GM12878 (cell line): ENCODE results near the gene ZNF566. TPM values are rescaled to one million over a fixed set of nuclear protein-coding genes. Genes with fewer than 3 reads are reported as not detected.

Experiments used
- CHD1 ChIP-seq: IDR thresholded peaks from 2 replicates; pipeline ENCODE4 v1.6.1; 2012; ENCODE audit warnings: low read depth, low read length, improper control_type of control experiment
- CREB1 ChIP-seq: IDR thresholded peaks from 2 replicates; pipeline ENCODE4 v1.6.1; 2012; ENCODE audit warnings: low read depth, mild to moderate bottlenecking, inconsistent platforms
- DPF2 ChIP-seq: fragments of 450-650 bp; IDR thresholded peaks from 2 replicates; pipeline ENCODE4 v1.6.1; 2017; ENCODE audit warnings: mild to moderate bottlenecking
- KLF5 ChIP-seq: fragments of 450-650 bp; IDR thresholded peaks from 2 replicates; pipeline ENCODE4 v1.6.1; 2014; ENCODE audit warnings: mild to moderate bottlenecking; ENCODE audit not compliant: partially characterized antibody
- MAX ChIP-seq: IDR thresholded peaks from 2 replicates; pipeline ENCODE4 v1.6.1; 2012; ENCODE audit warnings: low read depth, low read length, improper control_type of control experiment
- MEF2B ChIP-seq: fragments of 450-650 bp; IDR thresholded peaks from 2 replicates; pipeline ENCODE4 v1.6.1; 2018; ENCODE audit warnings: mild to moderate bottlenecking, moderate library complexity; ENCODE audit not compliant: partially characterized antibody, poor library complexity, severe bottlenecking
- MXI1 ChIP-seq: fragments of 150-350 bp; IDR thresholded peaks from 2 replicates; pipeline ENCODE4 v1.6.1; 2011; ENCODE audit warnings: low read depth, mild to moderate bottlenecking, inconsistent platforms, low read length, improper control_type of control experiment
- MYC ChIP-seq: IDR thresholded peaks from 2 replicates; pipeline ENCODE4 v1.6.1; 2011; ENCODE audit warnings: mild to moderate bottlenecking, low read length, moderate library complexity, inconsistent platforms; ENCODE audit not compliant: insufficient read depth, insufficient replicate concordance, insufficient read length, severe bottlenecking
- POLR2AphosphoS2 ChIP-seq: IDR thresholded peaks from 2 replicates; pipeline ENCODE4 v1.6.1; 2011; ENCODE audit warnings: low read depth, mild to moderate bottlenecking, low read length, improper control_type of control experiment, moderate library complexity
- SREBF1 ChIP-seq: IDR thresholded peaks from 2 replicates; pipeline ENCODE4 v1.6.1; 2012; ENCODE audit warnings: mild to moderate bottlenecking, low read length
- TCF3 ChIP-seq: IDR thresholded peaks from 2 replicates; pipeline ENCODE4 v1.6.1; 2012; ENCODE audit warnings: low read depth, mild to moderate bottlenecking, low read length, borderline replicate concordance; ENCODE audit not compliant: insufficient read depth
- ZNF207 ChIP-seq: fragments of 450-650 bp; IDR thresholded peaks from 2 replicates; pipeline ENCODE4 v1.6.1; 2014; ENCODE audit warnings: antibody characterized with exemption, mild to moderate bottlenecking, borderline replicate concordance
- ZNF687 ChIP-seq: fragments of 450-650 bp; IDR thresholded peaks from 2 replicates; pipeline ENCODE4 v1.6.1; 2017; ENCODE audit warnings: mild to moderate bottlenecking, moderate library complexity
- polyA plus RNA-seq, 11 experiments: library from polyadenylated mRNA; depleted of rRNA in 4 of 11; unstranded in 6 of 11; stranded (reverse) in 5 of 11; fragments of >200 nt; fragmentation: Nextera tagmentation in 4 of 11; fragmentation: Illumina TruSeq in 1 of 11; extraction: Ambion mirVana in 4 of 11; extraction: Trizol in 1 of 11; gene quantifications; 1 replicate in 1 of 11; 2 replicates in 10 of 11; pipeline versions ENCODE4 v1.2.1 to v1.2.3, GENCODE V29; 2011 to 2016; ENCODE audit warnings: inconsistent platforms in 2 of 11, missing spikeins in 2 of 11, low read depth in 1 of 11
- total RNA-seq, 4 experiments: library from RNA; depleted of rRNA in 3 of 4; stranded (reverse); fragments of >200 nt in 3 of 4; fragmentation: Illumina TruSeq in 1 of 4; extraction: Trizol in 1 of 4; gene quantifications; 2 replicates each; pipeline versions ENCODE4 v1.2.1 to v1.2.3, GENCODE V29; 2013 to 2021
- TF ChIP-seq, protein P1 (sequence below), 3 experiments: IDR thresholded peaks in 2 of 3; conservative IDR thresholded peaks in 1 of 3; 2 replicates each; pipeline ENCODE4 v1.5.1; 2011; ENCODE audit warnings: low read depth in 3 of 3, low read length in 3 of 3, mild to moderate bottlenecking in 3 of 3, control low read depth in 2 of 3, moderate library complexity in 2 of 3, inconsistent platforms in 1 of 3, mixed read lengths in 1 of 3; ENCODE audit not compliant: control insufficient read depth in 2 of 3, insufficient read depth in 1 of 3; ENCODE audit errors: extremely low read depth in 1 of 3
- TF ChIP-seq, protein P2 (sequence below): fragments of 150-350 bp; IDR thresholded peaks from 2 replicates; pipeline ENCODE4 v1.6.1; 2014; ENCODE audit warnings: mild to moderate bottlenecking, low read depth, low read length

The ZNF566 gene
- total and polyA plus RNA-seq, 10 of the 15 experiments (the other 5 are each of a cell fraction or from before 2014, with no cell fraction given): 2.5 to 5.8 (median 3.9) TPM

DNA sequence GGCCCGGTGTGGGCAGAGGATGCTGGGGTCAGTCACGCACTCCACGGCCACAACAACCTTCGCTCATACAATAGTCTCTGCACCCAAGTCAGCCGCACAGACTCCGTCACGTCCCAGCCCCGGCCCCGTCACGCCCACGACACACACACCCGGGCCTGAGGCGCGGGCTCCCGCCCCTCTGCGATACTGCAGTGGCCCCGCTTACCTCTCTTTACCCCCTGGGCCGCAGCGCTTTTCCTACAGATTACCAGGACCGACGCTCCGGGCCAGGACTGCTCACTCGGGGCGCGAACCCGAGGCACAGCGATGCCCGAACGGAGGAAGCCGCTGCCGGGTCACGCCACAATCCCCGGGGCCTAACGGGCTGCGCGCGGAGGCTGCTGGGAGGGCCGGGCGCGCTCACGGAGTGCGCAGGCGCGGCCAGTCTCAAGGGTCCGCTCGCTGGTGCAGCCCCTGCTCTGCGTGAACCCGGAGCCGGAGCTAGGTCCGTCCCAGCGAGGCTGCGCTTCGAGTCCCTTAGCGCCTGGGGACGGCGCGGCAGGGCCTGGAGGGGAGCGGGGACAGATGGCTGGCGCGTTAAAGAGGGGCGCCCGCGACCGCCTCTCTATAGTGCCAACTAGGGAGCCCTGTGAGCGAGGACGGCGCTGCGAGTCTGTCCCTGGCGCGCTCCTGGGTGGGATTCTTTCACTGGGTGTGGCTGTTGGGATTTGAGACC lies 70.9 kb downstream of the ZNF566 start, which contains the start of gene ZFP82 (continued):
- TF ChIP-seq ZNF687: peak; percentile 92
- TF ChIP-seq DPF2: no peak
- TF ChIP-seq POLR2AphosphoS2: 0 out of 2 replicates have a peak, but pooled peaks have one; percentile 59
- no peak for TF ChIP-seq TCF3
- TF ChIP-seq, protein P1, sequence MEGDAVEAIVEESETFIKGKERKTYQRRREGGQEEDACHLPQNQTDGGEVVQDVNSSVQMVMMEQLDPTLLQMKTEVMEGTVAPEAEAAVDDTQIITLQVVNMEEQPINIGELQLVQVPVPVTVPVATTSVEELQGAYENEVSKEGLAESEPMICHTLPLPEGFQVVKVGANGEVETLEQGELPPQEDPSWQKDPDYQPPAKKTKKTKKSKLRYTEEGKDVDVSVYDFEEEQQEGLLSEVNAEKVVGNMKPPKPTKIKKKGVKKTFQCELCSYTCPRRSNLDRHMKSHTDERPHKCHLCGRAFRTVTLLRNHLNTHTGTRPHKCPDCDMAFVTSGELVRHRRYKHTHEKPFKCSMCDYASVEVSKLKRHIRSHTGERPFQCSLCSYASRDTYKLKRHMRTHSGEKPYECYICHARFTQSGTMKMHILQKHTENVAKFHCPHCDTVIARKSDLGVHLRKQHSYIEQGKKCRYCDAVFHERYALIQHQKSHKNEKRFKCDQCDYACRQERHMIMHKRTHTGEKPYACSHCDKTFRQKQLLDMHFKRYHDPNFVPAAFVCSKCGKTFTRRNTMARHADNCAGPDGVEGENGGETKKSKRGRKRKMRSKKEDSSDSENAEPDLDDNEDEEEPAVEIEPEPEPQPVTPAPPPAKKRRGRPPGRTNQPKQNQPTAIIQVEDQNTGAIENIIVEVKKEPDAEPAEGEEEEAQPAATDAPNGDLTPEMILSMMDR (IDR thresholded peaks at IDR 0.05 in 2 of 3, conservative IDR thresholded peaks at IDR 0.05 in 1 of 3; ENCODE audit: control insufficient read depth in 2 of 3, extremely low read depth in 1 of 3, insufficient read depth in 1 of 3, low read depth in 3 of 3, low read length in 3 of 3): 0 out of 6 replicates have a peak, but pooled peaks of 1 of the 3 experiments have one; percentile 5
- peak; percentile 55 for TF ChIP-seq KLF5
- TF ChIP-seq SREBF1: no peak
- TF ChIP-seq MAX: peak; percentile 59; the same call in 1 of the 2 replicates
- 0 out of 2 replicates have a peak, but pooled peaks have one; percentile 22 for TF ChIP-seq ZNF207
- TF ChIP-seq, protein P2, sequence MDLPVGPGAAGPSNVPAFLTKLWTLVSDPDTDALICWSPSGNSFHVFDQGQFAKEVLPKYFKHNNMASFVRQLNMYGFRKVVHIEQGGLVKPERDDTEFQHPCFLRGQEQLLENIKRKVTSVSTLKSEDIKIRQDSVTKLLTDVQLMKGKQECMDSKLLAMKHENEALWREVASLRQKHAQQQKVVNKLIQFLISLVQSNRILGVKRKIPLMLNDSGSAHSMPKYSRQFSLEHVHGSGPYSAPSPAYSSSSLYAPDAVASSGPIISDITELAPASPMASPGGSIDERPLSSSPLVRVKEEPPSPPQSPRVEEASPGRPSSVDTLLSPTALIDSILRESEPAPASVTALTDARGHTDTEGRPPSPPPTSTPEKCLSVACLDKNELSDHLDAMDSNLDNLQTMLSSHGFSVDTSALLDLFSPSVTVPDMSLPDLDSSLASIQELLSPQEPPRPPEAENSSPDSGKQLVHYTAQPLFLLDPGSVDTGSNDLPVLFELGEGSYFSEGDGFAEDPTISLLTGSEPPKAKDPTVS: no peak
- 0 out of 2 replicates have a peak, but pooled peaks have one; percentile 12 for TF ChIP-seq MXI1
- TF ChIP-seq CHD1: no peak
- no peak for TF ChIP-seq MYC
- TF ChIP-seq MEF2B: peak; percentile 50
- TF ChIP-seq CREB1: peak; percentile 64; the same call in 1 of the 2 replicates
